ENCODE data around the gene GNPTG. TPM values are rescaled to one million over a fixed set of nuclear protein-coding genes. Genes with fewer than 3 reads are reported as not detected.

Gene GNPTG
- total and polyA plus RNA-seq, 2 of the 8 experiments (the other 6 are each of a cell fraction or from before 2014, with no cell fraction given): 26.2 to 51.2 TPM

DNA sequence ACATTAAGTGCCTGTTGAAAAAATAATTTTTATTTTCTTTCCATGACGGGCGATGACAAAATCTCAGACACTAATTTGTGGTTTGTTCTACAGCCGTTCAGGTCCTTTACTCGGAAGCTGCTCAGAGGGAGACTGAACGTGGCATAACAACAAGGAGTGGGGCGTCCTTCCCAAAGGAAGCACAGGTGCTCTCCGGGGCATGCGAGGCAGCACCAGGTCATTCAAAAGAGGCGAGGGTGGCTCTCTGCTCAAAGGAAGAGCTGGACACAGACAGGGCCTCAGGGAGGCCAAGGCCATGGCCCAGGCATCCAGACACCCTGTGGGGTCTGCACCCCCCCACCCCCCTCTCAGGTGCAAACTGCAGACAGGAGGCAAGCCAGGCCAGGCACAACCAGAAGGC is 46.6 kb downstream of the GNPTG start:
- H3K9me3 ChIP-seq (ENCODE audit: insufficient read depth in 2 of 2, low read depth in 1 of 2, low read length in 1 of 2): no peaks in the 10 kb centered on the region
- H3K9ac ChIP-seq (replicated peaks in 1 of 4; ENCODE audit: extremely low read depth in 1 of 4, low read depth in 3 of 4, low read length in 3 of 4): no peak overlapping the region
- no peak overlapping the region for H2BK12ac ChIP-seq (ENCODE audit: low read depth, low read length)
- ChIA-PET CTCF (ENCODE audit: partially characterized antibody) (interaction anchor here (1.3 kb wide), 1 partner anchor 35 kb away, joined by 4 read pairs; no protein-coding TSS in a partner anchor), POLR2A (ENCODE audit: partially characterized antibody) (interaction anchor here (1.3 kb wide), 1 partner anchor 12 kb away, joined by 3 read pairs; no protein-coding TSS in a partner anchor)
- H2BK15ac ChIP-seq (ENCODE audit: low read length): no peak overlapping the region
- H3K27ac ChIP-seq (ENCODE audit: low read depth, low read length): no peak overlapping the region
- DNase-seq (ENCODE audit: low read depth in 1 of 2, low spot score in 2 of 2) (no peak), FAIRE-seq (no peak)
- 92% methylated on average over 9 of the region's 9 CpGs; no CpG with 5 or more reads in 1 of the 2 experiments for WGBS, 2 experiments (ENCODE audit: extremely low coverage in 1 of 2, insufficient coverage in 1 of 2, insufficient read length in 1 of 2, insufficient replicate concordance in 2 of 2, low coverage in 1 of 2, low lambda C conversion rate in 2 of 2, missing lambda C conversion rate in 1 of 2)
- H2AFZ ChIP-seq (ENCODE audit: low read length): no peak overlapping the region
- no peak overlapping the region for H3K14ac ChIP-seq (ENCODE audit: insufficient read length)
- H3K23me2 ChIP-seq (ENCODE audit: low read depth, low read length): no peaks in the 10 kb centered on the region
- H2BK20ac ChIP-seq (ENCODE audit: low read length): no peak overlapping the region
- H2BK5ac ChIP-seq (ENCODE audit: low read depth, low read length): no peak overlapping the region
- no peak overlapping the region for H3K4me3 ChIP-seq (ENCODE audit: extremely low read depth in 1 of 4, insufficient read depth in 2 of 4, low read depth in 3 of 4, low read length in 4 of 4)
- H2BK120ac ChIP-seq (replicated peaks; ENCODE audit: low read depth, low read length): no peak overlapping the region
- H3K79me2 ChIP-seq (ENCODE audit: control insufficient read depth in 1 of 2, insufficient read depth in 2 of 2, low read length in 2 of 2): no peaks in the 10 kb centered on the region; a peak in 1 of 4 replicates
- peaks cover 0 to 5% of the 10 kb centered on the region in 2 experiments for H4K20me1 ChIP-seq (replicated peaks in 1 of 2; ENCODE audit: control insufficient read depth in 1 of 2, insufficient read depth in 2 of 2, low read length in 2 of 2)
- no peaks in the 10 kb centered on the region for H3K27me3 ChIP-seq (replicated peaks in 1 of 4; ENCODE audit: control insufficient read depth in 3 of 4, extremely low read depth in 1 of 4, insufficient read depth in 3 of 4, low read length in 3 of 4)
- no peak overlapping the region for H3K4me2 ChIP-seq (ENCODE audit: insufficient read depth in 1 of 2, low read depth in 2 of 2, low read length in 2 of 2)
- H3K4ac ChIP-seq (replicated peaks; ENCODE audit: insufficient read length, low read depth, low read length): no peak overlapping the region
- H2AK5ac ChIP-seq (ENCODE audit: low read depth, low read length): no peak overlapping the region
- H3K18ac ChIP-seq (ENCODE audit: extremely low read depth, low read length): no peak overlapping the region
- peaks cover 0 to 19% (median 2%) of the 10 kb centered on the region in 4 experiments; a peak in 3 of 8 replicates for H3K36me3 ChIP-seq (ENCODE audit: control insufficient read depth in 2 of 4, insufficient read depth in 4 of 4, low read length in 3 of 4)
- H4K8ac ChIP-seq (ENCODE audit: extremely low read depth, insufficient read depth, low read length): no peak overlapping the region
- no peaks in the 10 kb centered on the region for H3K4me1 ChIP-seq (replicated peaks in 1 of 4; ENCODE audit: control insufficient read depth in 3 of 4, insufficient read depth in 4 of 4, low read length in 3 of 4)
- no peak overlapping the region for H3K56ac ChIP-seq (replicated peaks; ENCODE audit: insufficient read length, low read depth, low read length)
- H4K91ac ChIP-seq (replicated peaks; ENCODE audit: insufficient read length, low read length): no peak overlapping the region
- no peaks in the 10 kb centered on the region for H3K79me1 ChIP-seq (ENCODE audit: low read depth, low read length)
- no peak overlapping the region for H4K5ac ChIP-seq (ENCODE audit: insufficient read length, low read depth, low read length)
- H3K23ac ChIP-seq (ENCODE audit: insufficient read length): no peak overlapping the region
- TF ChIP-seq CHD2 (IDR thresholded peaks at IDR 0.05; ENCODE audit: low read length): no peak
- no peak for TF ChIP-seq SP2 (IDR thresholded peaks at IDR 0.05; ENCODE audit: low read length)
